ENCODE results near the gene COMMD1.

The COMMD1 gene

GRCh38 chr2:62045017-62045543 is 139.6 kb downstream of the COMMD1 start:
- no peak overlapping the region for H3K4me3 ChIP-seq (ENCODE audit: low read depth, low read length)
- H3K27me3 ChIP-seq = no peaks in the 10 kb centered on the region
- H3K36me3 ChIP-seq = no peaks in the 10 kb centered on the region
- H3K4me1 ChIP-seq = no peaks in the 10 kb centered on the region; the same call in 1 of the 2 replicates
- no peak for TF ChIP-seq CTCF (IDR thresholded peaks at IDR 0.05; ENCODE audit: low read depth, low read length)
- H3K9me3 ChIP-seq = no peaks in the 10 kb centered on the region
- DNase-seq = no peak

GRCh38 chr2:62046141-62046540 is 140.7 kb downstream of the COMMD1 start:
- TF ChIP-seq CTCF (IDR thresholded peaks at IDR 0.05; ENCODE audit: low read depth, low read length) = no peak
- no peaks in the 10 kb centered on the region for H3K36me3 ChIP-seq

GRCh38 chr2:62050456-62051045 is 145.1 kb downstream of the COMMD1 start:
- no peaks in the 10 kb centered on the region for H3K27me3 ChIP-seq
- H3K4me3 ChIP-seq (ENCODE audit: low read depth, low read length) = no peak overlapping the region
- H3K36me3 ChIP-seq = no peaks in the 10 kb centered on the region
- DNase-seq = no peak
- TF ChIP-seq CTCF (IDR thresholded peaks at IDR 0.05; ENCODE audit: low read depth, low read length) = no peak
- no peaks in the 10 kb centered on the region for H3K9me3 ChIP-seq
- no peaks in the 10 kb centered on the region; the same call in 1 of the 2 replicates for H3K4me1 ChIP-seq

More at GRCh38 chr2:62046141-62046540, 140.7 kb downstream of the COMMD1 start:
- Histone ChIP-seq H3K27me3 (no peaks in the 10 kb centered on the region), H3K9me3 (no peaks in the 10 kb centered on the region), H3K4me3 (ENCODE audit: low read depth, low read length) (no peak overlapping the region), H3K4me1 (no peaks in the 10 kb centered on the region; the same call in 1 of the 2 replicates)
- DNase-seq = no peak

- no peak for DNase-seq
- TF ChIP-seq CTCF (IDR thresholded peaks at IDR 0.05; ENCODE audit: low read depth, low read length) = no peak
- Histone ChIP-seq H3K9me3 (no peaks in the 10 kb centered on the region), H3K4me1 (no peaks in the 10 kb centered on the region; the same call in 1 of the 2 replicates), H3K27me3 (no peaks in the 10 kb centered on the region), H3K4me3 (ENCODE audit: low read depth, low read length) (no peak overlapping the region), H3K36me3 (no peaks in the 10 kb centered on the region)
These were observed 148.7 kb downstream of the COMMD1 start for GRCh38 chr2:62054029-62054791.

GRCh38 chr2:62054916-62055450 is 149.5 kb downstream of the COMMD1 start:
- no peak for DNase-seq
- H3K4me3 ChIP-seq (ENCODE audit: low read depth, low read length) = no peak overlapping the region

More at GRCh38 chr2:62054916-62055450, 149.5 kb downstream of the COMMD1 start:
- H3K27me3 ChIP-seq = no peaks in the 10 kb centered on the region
- H3K4me1 ChIP-seq = no peaks in the 10 kb centered on the region
- no peaks in the 10 kb centered on the region for H3K9me3 ChIP-seq
- H3K36me3 ChIP-seq = no peaks in the 10 kb centered on the region
- TF ChIP-seq CTCF (IDR thresholded peaks at IDR 0.05; ENCODE audit: low read depth, low read length) = no peak
